ENCODE measurements around the gene PCLO.

The PCLO gene

GRCh38 chr7:82750007-82750406 is 412.7 kb downstream of the PCLO start:
- no peak overlapping the region for H3K4me3 ChIP-seq (ENCODE audit: low read length)
- DNase-seq (ENCODE audit: low read depth) = no peak
- no peak for TF ChIP-seq CTCF (conservative IDR thresholded peaks at IDR 0.05; ENCODE audit: low read depth, low read length)

DNA sequence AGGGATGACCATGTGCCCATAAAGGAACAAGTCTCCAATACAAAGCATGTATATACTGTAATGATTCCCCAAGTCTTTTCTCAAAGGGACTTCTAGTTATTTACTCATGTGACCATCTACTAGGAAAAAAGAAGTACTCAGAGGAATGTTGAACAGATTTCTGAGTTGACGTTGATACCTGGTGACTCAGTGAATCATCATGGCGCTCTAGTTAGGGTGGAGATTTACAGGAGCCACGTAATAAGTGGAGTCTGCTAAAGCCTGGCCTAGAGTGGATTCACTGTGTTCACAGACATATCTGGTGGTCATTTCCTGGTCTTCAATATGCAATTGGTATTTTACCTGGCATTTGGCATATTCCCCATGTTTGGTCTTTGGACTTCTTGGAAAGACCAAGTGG is 416.9 kb downstream of the PCLO start:
- no peak overlapping the region for H3K4me3 ChIP-seq (ENCODE audit: low read length)
- DNase-seq (ENCODE audit: low read depth) = no peak
- no peak for TF ChIP-seq CTCF (conservative IDR thresholded peaks at IDR 0.05; ENCODE audit: low read depth, low read length)

DNA sequence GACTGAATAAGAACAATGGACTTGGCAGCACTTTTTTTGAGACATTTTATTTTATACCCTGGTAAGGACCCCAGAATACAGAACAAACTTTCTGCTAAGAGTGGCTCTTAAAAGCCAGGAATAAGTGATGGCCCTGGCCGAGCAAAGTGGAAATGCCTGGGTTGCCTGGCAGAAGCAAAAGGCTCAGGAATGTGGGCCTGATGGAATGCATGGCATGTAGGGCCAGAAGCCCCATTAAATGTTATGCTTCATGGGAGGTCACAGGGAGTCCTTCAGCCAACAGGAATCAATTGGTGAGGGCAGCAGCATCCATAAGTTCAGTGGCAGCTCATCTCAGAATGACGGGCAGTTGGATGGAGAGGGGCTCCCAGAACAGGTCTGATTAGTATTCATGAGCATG is 417.6 kb downstream of the PCLO start:
- no peak for DNase-seq (ENCODE audit: low read depth)
- H3K4me3 ChIP-seq (ENCODE audit: low read length) = no peak overlapping the region
- TF ChIP-seq CTCF (conservative IDR thresholded peaks at IDR 0.05; ENCODE audit: low read depth, low read length) = no peak

DNA sequence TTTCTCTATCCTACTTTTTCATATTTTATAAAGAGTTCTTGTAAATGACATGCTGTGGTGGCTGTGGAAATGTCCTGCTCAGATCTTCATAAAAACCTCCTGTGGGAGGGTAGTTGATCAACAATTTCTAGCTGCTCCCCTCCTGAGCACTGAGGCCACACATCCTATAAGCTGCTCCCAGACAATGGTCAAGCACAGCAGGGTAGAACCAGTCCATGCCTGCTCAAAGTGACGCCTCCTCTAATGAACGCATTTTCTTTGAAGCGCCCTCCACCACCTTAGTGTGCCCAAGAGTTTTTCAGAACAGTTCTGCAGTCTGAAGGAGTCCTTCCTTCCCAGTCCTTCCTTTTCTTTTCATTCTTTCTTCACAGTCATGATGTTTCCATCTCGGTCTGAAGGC is 420.5 kb downstream of the PCLO start:
- no peak overlapping the region for H3K4me3 ChIP-seq (ENCODE audit: low read length)
- no peak for DNase-seq (ENCODE audit: low read depth)
- TF ChIP-seq CTCF (conservative IDR thresholded peaks at IDR 0.05; ENCODE audit: low read depth, low read length) = no peak

DNA sequence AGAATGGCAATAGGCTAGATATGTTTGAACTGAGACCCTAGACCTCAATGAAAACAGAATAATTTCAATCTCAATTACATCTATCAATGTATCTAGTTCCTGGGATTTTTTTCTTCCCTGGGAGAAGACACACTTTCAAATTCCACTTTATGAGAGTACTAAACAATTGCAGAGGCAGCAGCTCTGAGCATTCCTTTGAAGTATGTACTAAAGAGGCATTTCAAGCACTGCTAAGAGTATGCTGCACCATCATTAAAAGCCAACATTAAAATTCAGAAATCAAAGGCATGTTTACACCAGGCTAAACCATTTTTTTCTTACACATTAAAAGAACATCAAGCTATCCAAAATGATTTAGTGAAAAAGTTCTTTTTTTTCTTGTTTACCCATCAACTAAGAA is 421.2 kb downstream of the PCLO start:
- no peak for TF ChIP-seq CTCF (conservative IDR thresholded peaks at IDR 0.05; ENCODE audit: low read depth, low read length)
- no peak for DNase-seq (ENCODE audit: low read depth)

DNA sequence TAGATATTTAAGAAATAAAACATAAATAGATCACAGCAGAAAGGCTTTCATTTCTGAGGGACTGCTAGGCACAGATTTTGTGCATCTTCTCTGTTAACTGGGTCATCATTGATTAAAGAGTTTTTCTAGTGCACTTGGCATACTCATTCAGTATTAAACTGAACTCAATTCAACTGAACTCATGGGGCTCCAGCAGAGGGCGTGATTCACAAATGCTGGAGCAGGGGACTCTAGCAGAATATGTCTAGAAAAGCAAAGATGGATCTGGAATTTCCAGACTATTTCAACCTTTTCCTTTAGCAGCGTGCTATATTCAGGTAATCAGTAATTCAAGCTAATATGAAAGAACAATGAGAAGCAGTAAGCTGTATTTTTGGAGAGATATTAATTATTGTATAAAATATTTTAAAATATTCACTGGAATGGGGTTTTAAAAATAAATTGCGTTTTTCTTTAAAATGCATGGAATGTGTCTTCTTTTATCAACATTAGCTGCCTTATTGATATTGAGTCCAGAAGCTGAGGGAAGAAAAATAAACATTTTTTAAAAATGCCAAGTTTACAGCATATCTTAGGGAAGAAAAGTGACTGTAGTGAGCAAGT is 422.3 kb downstream of the PCLO start:
- H3K4me3 ChIP-seq (ENCODE audit: low read length) = no peak overlapping the region
- peak; percentile 87 for TF ChIP-seq CTCF (conservative IDR thresholded peaks at IDR 0.05; ENCODE audit: low read depth, low read length)
- DNase-seq (ENCODE audit: low read depth) = no peak

More for the DNA sequence above, 421.2 kb downstream of the PCLO start:
- H3K4me3 ChIP-seq (ENCODE audit: low read length) = no peak overlapping the region

GRCh38 chr7:82736633-82737032 is 426.1 kb downstream of the PCLO start:
- no peak for DNase-seq (ENCODE audit: low read depth)
- no peak for TF ChIP-seq CTCF (conservative IDR thresholded peaks at IDR 0.05; ENCODE audit: low read depth, low read length)

More at GRCh38 chr7:82736633-82737032, 426.1 kb downstream of the PCLO start:
- H3K4me3 ChIP-seq (ENCODE audit: low read length) = no peak overlapping the region

Data from retinal pigment epithelial cell (primary cell).